H1 (cell line): Measurements from ENCODE around the gene CCBE1. TPM values are rescaled to one million over a fixed set of nuclear protein-coding genes. Genes with fewer than 3 reads are reported as not detected.

Experiments
- CTCF ChIA-PET: fragments of 300-600 bp; sonication (Branson Sonifier 250); formaldehyde crosslinking; loops from one replicate; lab custom pipeline; 2021; ENCODE audit not compliant: partially characterized antibody; lab: Charles Lee
- POLR2A ChIA-PET: fragments of 300-600 bp; sonication (Branson Sonifier 250); formaldehyde crosslinking; loops from one replicate; lab custom pipeline; 2021; ENCODE audit warnings: inconsistent platforms; ENCODE audit not compliant: partially characterized antibody; lab: Charles Lee
- DNase-seq, 2 experiments: peaks; one replicate each; pipeline versions ENCODE4 v3.0.0 to v3.0.0-alpha.2; 2010 to 2022; ENCODE audit warnings: low spot score in 2 of 2, low read depth in 1 of 2, mixed read lengths in 1 of 2
- FAIRE-seq: peaks from 2 replicates; lab custom pipeline; 2011; peaks lifted over from hg19 to GRCh38; lab: Jason Lieb, UNC
- H2AFZ ChIP-seq: 2 replicates; pipeline ENCODE4 v1.8.1; 2012; ENCODE audit warnings: low read length, inconsistent platforms
- H2AK5ac ChIP-seq: 2 replicates; pipeline ENCODE4 v1.6.1; 2013; ENCODE audit warnings: low read depth, low read length
- H2BK120ac ChIP-seq: replicated peaks from 2 replicates; pipeline ENCODE3; 2013; ENCODE audit warnings: low read depth, low read length, inconsistent platforms
- H2BK12ac ChIP-seq: 2 replicates; pipeline ENCODE4 v1.6.1; 2013; ENCODE audit warnings: low read depth, low read length
- H2BK15ac ChIP-seq: 2 replicates; pipeline ENCODE4 v1.6.1; 2013; ENCODE audit warnings: low read length
- H2BK20ac ChIP-seq: 2 replicates; pipeline ENCODE4 v1.6.1; 2013; ENCODE audit warnings: low read length
- H2BK5ac ChIP-seq: 2 replicates; pipeline ENCODE4 v1.6.1; 2013; ENCODE audit warnings: low read depth, low read length
- H3K14ac ChIP-seq: 2 replicates; pipeline ENCODE4 v1.6.1; 2013; ENCODE audit warnings: inconsistent platforms; ENCODE audit not compliant: insufficient read length
- H3K18ac ChIP-seq: 2 replicates; pipeline ENCODE4 v1.6.1; 2013; ENCODE audit warnings: low read length; ENCODE audit errors: extremely low read depth
- H3K23ac ChIP-seq: 2 replicates; pipeline ENCODE4 v1.6.1; 2013; ENCODE audit warnings: inconsistent platforms; ENCODE audit not compliant: insufficient read length
- H3K23me2 ChIP-seq: 2 replicates; pipeline ENCODE4 v1.6.1; 2013; ENCODE audit warnings: low read depth, low read length
- H3K27ac ChIP-seq: 2 replicates; pipeline ENCODE4 v1.6.1; 2011; ENCODE audit warnings: low read depth, low read length, inconsistent platforms
- H3K27me3 ChIP-seq, 4 experiments: replicated peaks in 1 of 4; 1 replicate in 1 of 4; 2 replicates in 3 of 4; pipeline versions ENCODE4 v1.6.1 to v1.8.1; 2011 to 2013; ENCODE audit warnings: low read length in 3 of 4, mild to moderate bottlenecking in 3 of 4, inconsistent platforms in 2 of 4, mixed read lengths in 2 of 4, moderate library complexity in 1 of 4; ENCODE audit not compliant: control insufficient read depth in 3 of 4, insufficient read depth in 3 of 4; ENCODE audit errors: extremely low read depth in 1 of 4
- H3K36me3 ChIP-seq, 4 experiments: 2 replicates each; pipeline versions ENCODE4 v1.6.1 to v1.8.1; 2011 to 2013; ENCODE audit warnings: mild to moderate bottlenecking in 4 of 4, low read length in 3 of 4, moderate library complexity in 2 of 4, control low read depth in 1 of 4, inconsistent platforms in 1 of 4; ENCODE audit not compliant: insufficient read depth in 4 of 4, control insufficient read depth in 2 of 4
- H3K4ac ChIP-seq: replicated peaks from 2 replicates; pipeline ENCODE3; 2013; ENCODE audit warnings: low read length, low read depth, mixed read lengths, inconsistent platforms; ENCODE audit not compliant: insufficient read length
- H3K4me1 ChIP-seq, 4 experiments: replicated peaks in 1 of 4; 1 replicate in 1 of 4; 2 replicates in 3 of 4; pipeline versions ENCODE4 v1.6.1 to v1.8.1; 2011 to 2013; ENCODE audit warnings: low read length in 3 of 4, inconsistent platforms in 2 of 4, mixed read lengths in 1 of 4; ENCODE audit not compliant: insufficient read depth in 4 of 4, control insufficient read depth in 3 of 4
- H3K4me2 ChIP-seq, 2 experiments: 2 replicates each; pipeline versions ENCODE4 v1.6.1 to v1.8.1; 2011 to 2013; ENCODE audit warnings: low read depth in 2 of 2, low read length in 2 of 2, control low read depth in 1 of 2, inconsistent platforms in 1 of 2, mild to moderate bottlenecking in 1 of 2; ENCODE audit not compliant: insufficient read depth in 1 of 2
- H3K4me3 ChIP-seq, 4 experiments: fragments of 200-600, 300-600 bp in 1 of 4; sonication (generic), shearing (Covaris generic), sonication (Bioruptor Twin) in 1 of 4; 2 replicates each; pipeline versions ENCODE4 v1.5.1 to v1.8.1; 2011 to 2016; ENCODE audit warnings: low read length in 4 of 4, low read depth in 3 of 4, control low read depth in 2 of 4, inconsistent platforms in 2 of 4, mild to moderate bottlenecking in 2 of 4, mixed read lengths in 1 of 4, moderate library complexity in 1 of 4; ENCODE audit not compliant: insufficient read depth in 2 of 4; ENCODE audit errors: extremely low read depth in 1 of 4
- H3K56ac ChIP-seq: replicated peaks from 2 replicates; pipeline ENCODE3; 2013; ENCODE audit warnings: low read depth, mild to moderate bottlenecking, mixed read lengths, low read length, inconsistent platforms; ENCODE audit not compliant: insufficient read length
- H3K79me1 ChIP-seq: 2 replicates; pipeline ENCODE4 v1.6.1; 2013; ENCODE audit warnings: low read depth, low read length, control low read depth
- H3K79me2 ChIP-seq, 2 experiments: 2 replicates each; pipeline versions ENCODE4 v1.6.1 to v1.8.1; 2012 to 2013; ENCODE audit warnings: low read length in 2 of 2, mild to moderate bottlenecking in 2 of 2, inconsistent platforms in 1 of 2; ENCODE audit not compliant: insufficient read depth in 2 of 2, control insufficient read depth in 1 of 2
- H3K9ac ChIP-seq, 4 experiments: replicated peaks in 1 of 4; 1 replicate in 1 of 4; 2 replicates in 3 of 4; pipeline versions ENCODE4 v1.6.1 to v1.8.1; 2011 to 2013; ENCODE audit warnings: low read depth in 3 of 4, low read length in 3 of 4, control low read depth in 2 of 4, mild to moderate bottlenecking in 2 of 4, moderate library complexity in 2 of 4, inconsistent platforms in 1 of 4; ENCODE audit errors: extremely low read depth in 1 of 4
- H3K9me3 ChIP-seq, 2 experiments: 2 replicates each; pipeline versions ENCODE4 v1.6.1 to v1.8.1; 2012 to 2013; ENCODE audit warnings: mild to moderate bottlenecking in 2 of 2, moderate library complexity in 2 of 2, control low read depth in 1 of 2, inconsistent platforms in 1 of 2, low read depth in 1 of 2, low read length in 1 of 2, mixed read lengths in 1 of 2; ENCODE audit not compliant: insufficient read depth in 2 of 2
- H4K20me1 ChIP-seq, 2 experiments: replicated peaks in 1 of 2; 2 replicates each; pipeline versions ENCODE3 to v1.8.1; 2011 to 2013; ENCODE audit warnings: inconsistent platforms in 2 of 2, low read length in 2 of 2, mild to moderate bottlenecking in 1 of 2; ENCODE audit not compliant: insufficient read depth in 2 of 2, control insufficient read depth in 1 of 2
- H4K5ac ChIP-seq: 2 replicates; pipeline ENCODE4 v1.6.1; 2013; ENCODE audit warnings: low read length, low read depth, mixed read lengths, inconsistent platforms; ENCODE audit not compliant: insufficient read length
- H4K8ac ChIP-seq: 2 replicates; pipeline ENCODE4 v1.8.0; 2013; ENCODE audit warnings: mild to moderate bottlenecking, moderate library complexity, low read length, inconsistent platforms; ENCODE audit not compliant: insufficient read depth; ENCODE audit errors: extremely low read depth
- H4K91ac ChIP-seq: replicated peaks from 2 replicates; pipeline ENCODE3; 2013; ENCODE audit warnings: low read length, mixed read lengths, inconsistent platforms; ENCODE audit not compliant: insufficient read length
- KDM5A ChIP-seq: fragments of 200-600 bp; IDR thresholded peaks from 2 replicates; pipeline ENCODE4 v1.7.1; 2012; ENCODE audit warnings: mild to moderate bottlenecking, low read length, inconsistent platforms, mixed read lengths
- TCF12 ChIP-seq: IDR thresholded peaks from 2 replicates; pipeline ENCODE4 v1.6.1; 2011; ENCODE audit warnings: low read depth, mild to moderate bottlenecking, low read length
- polyA plus RNA-seq, 7 experiments: library from polyadenylated mRNA; depleted of rRNA in 3 of 7; stranded (reverse) in 5 of 7; unstranded in 2 of 7; fragments of >200 nt in 5 of 7; fragments of 200-250 nt in 2 of 7; gene quantifications; 1 replicate in 5 of 7; 2 replicates in 1 of 7; 4 replicates in 1 of 7; pipeline versions ENCODE4 v1.2.1 to v1.2.3, GENCODE V29; 2011 to 2013; ENCODE audit warnings: missing spikeins in 2 of 7, mixed read lengths in 2 of 7
- total RNA-seq: library from RNA; stranded (reverse); fragmentation: NEBNext Ultra II Directional; extraction: Animal tissue kit (Norgen Biotek cat#: 25700); gene quantifications from 2 replicates; pipeline ENCODE4 v1.2.1, GENCODE V29; 2021

CCBE1 gene
- total and polyA plus RNA-seq, 2 of the 8 experiments (the other 6 are each of a cell fraction or from before 2014, with no cell fraction given) = 2.1 to 2.6 TPM

DNA sequence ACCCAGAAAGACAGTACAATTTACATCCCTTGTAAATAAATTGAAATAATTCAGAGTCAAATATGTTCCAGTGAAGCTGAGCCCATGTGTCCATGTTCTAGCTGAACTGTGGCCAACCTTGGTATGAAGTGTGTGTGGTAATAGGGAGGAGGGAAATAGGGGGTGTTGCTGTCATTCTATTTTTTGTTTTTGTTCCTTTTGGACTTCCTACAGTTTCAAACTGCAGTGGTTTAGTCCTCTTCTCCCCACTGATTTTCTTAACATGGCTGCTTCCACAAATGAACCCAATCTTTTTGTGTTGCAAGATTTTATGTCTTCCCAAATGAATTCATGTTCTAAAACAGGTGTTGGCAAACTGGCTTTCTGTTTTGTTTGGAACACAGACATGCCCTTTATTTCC lies 156.9 kb downstream of the CCBE1 start:
- Histone ChIP-seq H2BK120ac (no peak overlapping the region), H3K4me2 (no peak overlapping the region), H2BK20ac (no peak overlapping the region), H3K56ac (no peak overlapping the region), H3K4me3 (no peak overlapping the region), H3K79me1 (no peaks in the 10 kb centered on the region), H2BK15ac (no peak overlapping the region), H2BK12ac (no peak overlapping the region), H3K4me1 (no peaks in the 10 kb centered on the region; a peak in 1 of 7 replicates), H3K27ac (no peak overlapping the region), H2BK5ac (no peak overlapping the region), H3K79me2 (no peaks in the 10 kb centered on the region), H4K8ac (no peak overlapping the region), H4K91ac (no peak overlapping the region), H3K23ac (no peak overlapping the region), H3K4ac (no peak overlapping the region), H3K27me3 (no peaks in the 10 kb centered on the region), H3K36me3 (no peaks in the 10 kb centered on the region), H3K23me2 (no peaks in the 10 kb centered on the region), H3K9ac (no peak overlapping the region), H4K20me1 (no peaks in the 10 kb centered on the region), H3K18ac (no peak overlapping the region), H4K5ac (no peak overlapping the region), H2AFZ (no peak overlapping the region), H2AK5ac (no peak overlapping the region), H3K9me3 (no peaks in the 10 kb centered on the region; a peak in 1 of 4 replicates), H3K14ac (no peak overlapping the region)
- FAIRE-seq = no peak
- ChIA-PET CTCF (interaction anchor here (1.0 to 1.1 kb wide), 2 partner anchors 11 to 108 kb away, joined by 3 read pairs; no protein-coding TSS in a partner anchor), POLR2A (no interaction called here)
- no peak for DNase-seq
- no peak for TF ChIP-seq TCF12
- TF ChIP-seq KDM5A = no peak
